WERI-Rb-1 (cell line): Measurements from ENCODE around the gene AACS.

Experiments
- DNase-seq: peaks from one replicate; pipeline ENCODE4 v3.0.0-alpha.2; 2020
- H3K27ac ChIP-seq: fragments of 250-450 bp; sonication (Bioruptor Pico); 2 replicates; pipeline ENCODE4 v1.5.1; 2020; ENCODE audit warnings: mild to moderate bottlenecking, moderate library complexity
- H3K27me3 ChIP-seq: fragments of 250-450 bp; sonication (Bioruptor Pico); 2 replicates; pipeline ENCODE4 v1.5.1; 2021; ENCODE audit warnings: mild to moderate bottlenecking, low read depth, moderate library complexity; ENCODE audit not compliant: insufficient read depth, severe bottlenecking
- H3K36me3 ChIP-seq: fragments of 250-450 bp; sonication (Bioruptor Pico); 2 replicates; pipeline ENCODE4 v1.5.1; 2020; ENCODE audit warnings: mild to moderate bottlenecking, moderate library complexity
- H3K4me3 ChIP-seq: 2 replicates; pipeline ENCODE4 v1.5.1; 2011; ENCODE audit warnings: low read depth, mild to moderate bottlenecking, control low read depth, low read length
- H3K9me3 ChIP-seq: fragments of 250-450 bp; sonication (Bioruptor Pico); 2 replicates; pipeline ENCODE4 v1.5.1; 2021; ENCODE audit warnings: mild to moderate bottlenecking, moderate library complexity; ENCODE audit not compliant: severe bottlenecking
- TF ChIP-seq, protein P1 (sequence below): IDR thresholded peaks from 2 replicates; pipeline ENCODE4 v1.5.1; 2011; ENCODE audit warnings: low read depth, mild to moderate bottlenecking, control low read depth, inconsistent platforms, low read length

The AACS gene

DNA sequence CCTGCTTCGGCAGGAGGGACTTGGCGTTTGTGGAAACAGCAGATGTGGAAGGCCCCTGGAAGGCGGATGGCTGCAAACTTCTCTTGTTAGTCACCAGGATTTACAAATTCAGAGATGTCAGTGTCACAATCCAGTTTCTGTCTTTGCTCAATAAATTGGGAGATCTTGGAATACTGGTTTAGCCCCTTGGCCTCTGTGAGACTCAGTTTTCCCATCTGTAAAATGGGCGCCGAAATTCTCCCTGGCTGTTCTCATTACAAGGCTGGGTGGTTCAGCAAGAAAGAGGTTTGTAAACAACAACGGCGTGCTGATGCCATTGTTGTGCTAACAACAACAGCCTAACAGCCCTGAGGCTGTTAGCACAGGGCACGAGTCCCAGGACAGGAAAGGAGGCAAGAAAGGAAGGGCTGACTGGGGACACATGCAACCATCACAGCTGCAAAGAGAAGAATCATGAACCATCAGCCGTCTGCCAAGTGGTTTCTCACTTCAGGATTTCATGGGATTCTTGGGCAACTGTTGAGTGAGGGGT is 127.5 kb downstream of the AACS start:
- Histone ChIP-seq H3K27ac (no peak overlapping the region), H3K4me3 (no peak overlapping the region), H3K9me3 (no peaks in the 10 kb centered on the region), H3K36me3 (no peaks in the 10 kb centered on the region), H3K27me3 (peaks cover 43% of the 10 kb centered on the region)
- TF ChIP-seq, protein P1, sequence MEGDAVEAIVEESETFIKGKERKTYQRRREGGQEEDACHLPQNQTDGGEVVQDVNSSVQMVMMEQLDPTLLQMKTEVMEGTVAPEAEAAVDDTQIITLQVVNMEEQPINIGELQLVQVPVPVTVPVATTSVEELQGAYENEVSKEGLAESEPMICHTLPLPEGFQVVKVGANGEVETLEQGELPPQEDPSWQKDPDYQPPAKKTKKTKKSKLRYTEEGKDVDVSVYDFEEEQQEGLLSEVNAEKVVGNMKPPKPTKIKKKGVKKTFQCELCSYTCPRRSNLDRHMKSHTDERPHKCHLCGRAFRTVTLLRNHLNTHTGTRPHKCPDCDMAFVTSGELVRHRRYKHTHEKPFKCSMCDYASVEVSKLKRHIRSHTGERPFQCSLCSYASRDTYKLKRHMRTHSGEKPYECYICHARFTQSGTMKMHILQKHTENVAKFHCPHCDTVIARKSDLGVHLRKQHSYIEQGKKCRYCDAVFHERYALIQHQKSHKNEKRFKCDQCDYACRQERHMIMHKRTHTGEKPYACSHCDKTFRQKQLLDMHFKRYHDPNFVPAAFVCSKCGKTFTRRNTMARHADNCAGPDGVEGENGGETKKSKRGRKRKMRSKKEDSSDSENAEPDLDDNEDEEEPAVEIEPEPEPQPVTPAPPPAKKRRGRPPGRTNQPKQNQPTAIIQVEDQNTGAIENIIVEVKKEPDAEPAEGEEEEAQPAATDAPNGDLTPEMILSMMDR: no peak
- DNase-seq: no peak
